ENCODE data around the gene CD300A.

DNA sequence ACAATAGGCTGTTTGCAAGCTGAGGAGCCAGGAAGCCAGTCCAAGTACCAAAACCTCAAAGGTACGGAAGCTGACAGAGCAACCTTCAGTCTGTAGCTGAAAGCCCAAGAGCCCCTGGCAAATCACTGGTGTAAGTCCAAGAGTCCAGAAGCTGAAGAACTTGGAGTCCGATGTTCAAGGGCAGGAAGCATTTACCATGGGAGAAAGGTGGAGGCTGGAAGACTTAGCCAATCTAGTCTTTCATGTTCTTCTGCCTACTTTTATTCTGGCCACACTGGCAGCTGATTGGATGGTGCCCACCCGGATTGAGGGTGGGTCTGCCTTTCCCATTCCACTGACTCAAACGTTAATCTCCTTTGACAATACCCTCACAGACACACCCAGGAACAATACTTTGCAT, 49.5 kb downstream of the CD300A start:
- TF ChIP-seq, protein P1, sequence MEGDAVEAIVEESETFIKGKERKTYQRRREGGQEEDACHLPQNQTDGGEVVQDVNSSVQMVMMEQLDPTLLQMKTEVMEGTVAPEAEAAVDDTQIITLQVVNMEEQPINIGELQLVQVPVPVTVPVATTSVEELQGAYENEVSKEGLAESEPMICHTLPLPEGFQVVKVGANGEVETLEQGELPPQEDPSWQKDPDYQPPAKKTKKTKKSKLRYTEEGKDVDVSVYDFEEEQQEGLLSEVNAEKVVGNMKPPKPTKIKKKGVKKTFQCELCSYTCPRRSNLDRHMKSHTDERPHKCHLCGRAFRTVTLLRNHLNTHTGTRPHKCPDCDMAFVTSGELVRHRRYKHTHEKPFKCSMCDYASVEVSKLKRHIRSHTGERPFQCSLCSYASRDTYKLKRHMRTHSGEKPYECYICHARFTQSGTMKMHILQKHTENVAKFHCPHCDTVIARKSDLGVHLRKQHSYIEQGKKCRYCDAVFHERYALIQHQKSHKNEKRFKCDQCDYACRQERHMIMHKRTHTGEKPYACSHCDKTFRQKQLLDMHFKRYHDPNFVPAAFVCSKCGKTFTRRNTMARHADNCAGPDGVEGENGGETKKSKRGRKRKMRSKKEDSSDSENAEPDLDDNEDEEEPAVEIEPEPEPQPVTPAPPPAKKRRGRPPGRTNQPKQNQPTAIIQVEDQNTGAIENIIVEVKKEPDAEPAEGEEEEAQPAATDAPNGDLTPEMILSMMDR (IDR thresholded peaks at IDR 0.05): no peak
- no peak for TF ChIP-seq POLR2A (IDR thresholded peaks at IDR 0.05; ENCODE audit: low read depth)
- no peak for TF ChIP-seq POLR2AphosphoS5 (IDR thresholded peaks at IDR 0.05)
- TF ChIP-seq EP300 (IDR thresholded peaks at IDR 0.05): no peak

All from esophagus muscularis mucosa (tissue), 4 donors.